Measurements from ENCODE around the gene AP1M1. TPM values are rescaled to one million over a fixed set of nuclear protein-coding genes. Genes with fewer than 3 reads are reported as not detected.

Gene AP1M1
- total RNA-seq, 2 donors from 2014 or later: 35.0 to 51.6 TPM

GRCh38 chr19:16223746-16224145 is 26.0 kb downstream of the AP1M1 start:
- no peak for TF ChIP-seq CTCF (conservative IDR thresholded peaks at IDR 0.05)
- no peaks in the 10 kb centered on the region for H3K27me3 Mint-ChIP-seq (ENCODE audit: insufficient read depth)
- Histone ChIP-seq H3K4me3 (ENCODE audit: low read length) (no peak overlapping the region), H3K27me3 (ENCODE audit: control insufficient read depth, insufficient read depth, low read length, poor library complexity, severe bottlenecking) (no peaks in the 10 kb centered on the region), H3K4me1 (ENCODE audit: control insufficient read depth, insufficient read depth, low read length) (no peaks in the 10 kb centered on the region), H3K36me3 (ENCODE audit: control insufficient read depth, insufficient read depth, low read length) (peaks cover 43% of the 10 kb centered on the region), H3K9me3 (ENCODE audit: control insufficient read depth, low read length) (peaks cover 32% of the 10 kb centered on the region), H3K9ac (ENCODE audit: extremely low read depth, low read length, poor library complexity, severe bottlenecking) (no peak overlapping the region), H3K27ac (ENCODE audit: low read depth, low read length) (no peak overlapping the region)
- peaks cover 55% of the 10 kb centered on the region for H3K36me3 Mint-ChIP-seq (ENCODE audit: low read depth)
- H3K9me3 Mint-ChIP-seq: peaks cover 35% of the 10 kb centered on the region
- 86 to 87% methylated on average over 14 to 15 of the region's 15 CpGs for WGBS, 2 experiments (ENCODE audit: insufficient coverage in 1 of 2, insufficient read length in 1 of 2)
- no peak overlapping the region for H3K4me3 Mint-ChIP-seq
- no peaks in the 10 kb centered on the region for H3K4me1 Mint-ChIP-seq
- no peak overlapping the region for H3K27ac Mint-ChIP-seq
- no peak for DNase-seq

GRCh38 chr19:16224293-16225045 is 26.8 kb downstream of the AP1M1 start:
- Histone ChIP-seq H3K9ac (ENCODE audit: extremely low read depth, low read length, poor library complexity, severe bottlenecking) (no peak overlapping the region), H3K36me3 (ENCODE audit: control insufficient read depth, insufficient read depth, low read length) (peaks cover 38% of the 10 kb centered on the region), H3K4me1 (ENCODE audit: control insufficient read depth, insufficient read depth, low read length) (no peaks in the 10 kb centered on the region), H3K27me3 (ENCODE audit: control insufficient read depth, insufficient read depth, low read length, poor library complexity, severe bottlenecking) (no peaks in the 10 kb centered on the region), H3K9me3 (ENCODE audit: control insufficient read depth, low read length) (peaks cover 25% of the 10 kb centered on the region), H3K4me3 (ENCODE audit: low read length) (no peak overlapping the region), H3K27ac (ENCODE audit: low read depth, low read length) (no peak overlapping the region)
- H3K9me3 Mint-ChIP-seq: peaks cover 29% of the 10 kb centered on the region
- TF ChIP-seq CTCF (conservative IDR thresholded peaks at IDR 0.05): no peak
- DNase-seq: peak; percentile 34
- 92 to 93% methylated on average over 27 to 32 of the region's 32 CpGs for WGBS, 2 experiments (ENCODE audit: insufficient coverage in 1 of 2, insufficient read length in 1 of 2)
- no peak overlapping the region for H3K27ac Mint-ChIP-seq
- no peaks in the 10 kb centered on the region for H3K27me3 Mint-ChIP-seq (ENCODE audit: insufficient read depth)
- no peaks in the 10 kb centered on the region for H3K4me1 Mint-ChIP-seq
- no peak overlapping the region for H3K4me3 Mint-ChIP-seq
- peaks cover 53% of the 10 kb centered on the region for H3K36me3 Mint-ChIP-seq (ENCODE audit: low read depth)

GRCh38 chr19:16225279-16226183 is 27.8 kb downstream of the AP1M1 start:
- Histone ChIP-seq H3K27me3 (ENCODE audit: control insufficient read depth, insufficient read depth, low read length, poor library complexity, severe bottlenecking) (no peaks in the 10 kb centered on the region), H3K9me3 (ENCODE audit: control insufficient read depth, low read length) (peaks cover 15% of the 10 kb centered on the region), H3K4me1 (ENCODE audit: control insufficient read depth, insufficient read depth, low read length) (no peaks in the 10 kb centered on the region), H3K36me3 (ENCODE audit: control insufficient read depth, insufficient read depth, low read length) (peaks cover 36% of the 10 kb centered on the region), H3K27ac (ENCODE audit: low read depth, low read length) (no peak overlapping the region), H3K9ac (ENCODE audit: extremely low read depth, low read length, poor library complexity, severe bottlenecking) (no peak overlapping the region), H3K4me3 (ENCODE audit: low read length) (no peak overlapping the region)
- no peak for DNase-seq
- H3K27ac Mint-ChIP-seq: no peak overlapping the region
- WGBS, 2 experiments (ENCODE audit: insufficient coverage in 1 of 2, insufficient read length in 1 of 2): 94% methylated on average over 18 to 21 of the region's 21 CpGs
- no peak for TF ChIP-seq CTCF (conservative IDR thresholded peaks at IDR 0.05)
- no peaks in the 10 kb centered on the region for H3K27me3 Mint-ChIP-seq (ENCODE audit: insufficient read depth)
- no peak overlapping the region for H3K4me3 Mint-ChIP-seq
- H3K9me3 Mint-ChIP-seq: peaks cover 18% of the 10 kb centered on the region
- H3K36me3 Mint-ChIP-seq (ENCODE audit: low read depth): peaks cover 49% of the 10 kb centered on the region
- no peaks in the 10 kb centered on the region for H3K4me1 Mint-ChIP-seq

Measured in endodermal cell (in vitro differentiated cells).